CD4-positive, alpha-beta T cell treated with Interleukin-4 for 1 hour (primary cell): ENCODE data around the gene CPVL.

Experiments
- DNase-seq, 2 donors: peaks; one replicate each; pipeline ENCODE4 v3.0.0-alpha.2; 2020 to 2022

The CPVL gene

GRCh38 chr7:29146057-29146706 is at the start of gene CPVL:
TSS of gene CPVL (minus strand) at chr7:29146537. CDS start at chr7:29121061, 25,476 bp downstream.
- peak in 1 of 2 donors; percentile 48 for DNase-seq

GRCh38 chr7:29194594-29195427 is 48.5 kb upstream of the CPVL start, which contains the start of gene CHN2:
TSS of gene CHN2 (plus strand) at chr7:29194775.
- peak; percentile 58 to 65 for DNase-seq

GRCh38 chr7:29194206-29194593 is 47.9 kb upstream of the CPVL start:
- no peak for DNase-seq

- no peak for DNase-seq
Observed at GRCh38 chr7:29193316-29194205, 47.2 kb upstream of the CPVL start.

- no peak for DNase-seq
Observed at GRCh38 chr7:29192811-29193210, 46.5 kb upstream of the CPVL start.

- DNase-seq = no peak
Observed at GRCh38 chr7:29192323-29192722, 46.0 kb upstream of the CPVL start.

- no peak for DNase-seq
Observed at GRCh38 chr7:29190349-29191045, 44.2 kb upstream of the CPVL start.

- DNase-seq = peak; percentile 51 to 60
Observed at GRCh38 chr7:29189743-29190201, 43.4 kb upstream of the CPVL start.

GRCh38 chr7:29185613-29186012 is 39.3 kb upstream of the CPVL start:
- DNase-seq = no peak

GRCh38 chr7:29184599-29184998 is 38.3 kb upstream of the CPVL start:
- no peak for DNase-seq

- no peak for DNase-seq
Observed at GRCh38 chr7:29179115-29179514, 32.8 kb upstream of the CPVL start.

GRCh38 chr7:29177963-29178600 is 31.7 kb upstream of the CPVL start:
- DNase-seq = peak; percentile 12 to 64

GRCh38 chr7:29173458-29173857 is 27.1 kb upstream of the CPVL start:
- no peak for DNase-seq

GRCh38 chr7:29170781-29171180 is 24.4 kb upstream of the CPVL start:
- DNase-seq = no peak

GRCh38 chr7:29167721-29168120 is 21.4 kb upstream of the CPVL start:
- DNase-seq = no peak

GRCh38 chr7:29163854-29164253 is 17.5 kb upstream of the CPVL start:
- DNase-seq = no peak

GRCh38 chr7:29162577-29162976 is 16.2 kb upstream of the CPVL start:
- DNase-seq = no peak

GRCh38 chr7:29161231-29161630 is 14.9 kb upstream of the CPVL start:
- DNase-seq = no peak

GRCh38 chr7:29160080-29160479 is 13.7 kb upstream of the CPVL start:
- no peak for DNase-seq

- no peak for DNase-seq
Observed at GRCh38 chr7:29158795-29159423, 12.6 kb upstream of the CPVL start.

GRCh38 chr7:29156907-29157452 is 10.6 kb upstream of the CPVL start:
- peak in 1 of 2 donors; percentile 15 for DNase-seq
